H54 (cell line): ENCODE measurements around the gene HORMAD2.

ENCODE experiments used
- DNase-seq: peaks from one replicate; pipeline ENCODE4 v3.0.0; 2011; ENCODE audit warnings: low spot score, mixed read lengths; ENCODE audit not compliant: insufficient read length
- FAIRE-seq: peaks from 3 replicates; lab custom pipeline; 2011; peaks lifted over from hg19 to GRCh38; lab: Jason Lieb, UNC
- POLR2A ChIP-seq: IDR thresholded peaks from 2 replicates; pipeline ENCODE4 v1.6.1; 2011; ENCODE audit warnings: low read depth, mild to moderate bottlenecking, low read length

Gene HORMAD2

GRCh38 chr22:30104501-30105156, 24.4 kb downstream of the HORMAD2 start:
- no peak for FAIRE-seq
- no peak for DNase-seq
- no peak for TF ChIP-seq POLR2A

GRCh38 chr22:30105483-30105882, 25.2 kb downstream of the HORMAD2 start:
- FAIRE-seq (no peak), DNase-seq (no peak)
- no peak for TF ChIP-seq POLR2A

GRCh38 chr22:30113494-30113893, 33.2 kb downstream of the HORMAD2 start:
- FAIRE-seq (no peak), DNase-seq (no peak)
- no peak for TF ChIP-seq POLR2A

- FAIRE-seq (no peak), DNase-seq (no peak)
- no peak for TF ChIP-seq POLR2A
Observed at GRCh38 chr22:30114361-30114760, 34.1 kb downstream of the HORMAD2 start.

- no peak for TF ChIP-seq POLR2A
- FAIRE-seq (peak; percentile 23), DNase-seq (no peak)
Observed at GRCh38 chr22:30115705-30116104, 35.4 kb downstream of the HORMAD2 start.

- no peak for TF ChIP-seq POLR2A
- DNase-seq (no peak), FAIRE-seq (peak; percentile 78)
Observed at GRCh38 chr22:30116362-30117117, 36.3 kb downstream of the HORMAD2 start.

GRCh38 chr22:30117256-30117655, 37.0 kb downstream of the HORMAD2 start:
- FAIRE-seq, result no peak
- no peak for DNase-seq
- no peak for TF ChIP-seq POLR2A

GRCh38 chr22:30118291-30118690, 38.0 kb downstream of the HORMAD2 start:
- DNase-seq (no peak), FAIRE-seq (no peak)
- no peak for TF ChIP-seq POLR2A

GRCh38 chr22:30121960-30122359, 41.7 kb downstream of the HORMAD2 start:
- TF ChIP-seq POLR2A, result no peak
- FAIRE-seq, result no peak
- no peak for DNase-seq

GRCh38 chr22:30123463-30123862, 43.2 kb downstream of the HORMAD2 start:
- FAIRE-seq, result no peak
- no peak for TF ChIP-seq POLR2A

GRCh38 chr22:30127749-30128166, 47.5 kb downstream of the HORMAD2 start:
- FAIRE-seq (no peak), DNase-seq (no peak)
- TF ChIP-seq POLR2A, result no peak

More at GRCh38 chr22:30123463-30123862, 43.2 kb downstream of the HORMAD2 start:
- no peak for DNase-seq

- FAIRE-seq, result no peak
Observed at GRCh38 chr22:30128511-30128910, 48.2 kb downstream of the HORMAD2 start.

GRCh38 chr22:30129636-30130035, 49.4 kb downstream of the HORMAD2 start:
- TF ChIP-seq POLR2A, result no peak
- FAIRE-seq, result no peak
- DNase-seq, result no peak

More at GRCh38 chr22:30128511-30128910, 48.2 kb downstream of the HORMAD2 start:
- no peak for DNase-seq
- no peak for TF ChIP-seq POLR2A

GRCh38 chr22:30132290-30132996, 52.2 kb downstream of the HORMAD2 start:
- TF ChIP-seq POLR2A, result no peak
- FAIRE-seq (no peak), DNase-seq (no peak)
